Erythroblast (primary cell): ENCODE results near the gene BIRC6.

Experiments
- GATA1 ChIP-seq: IDR thresholded peaks from 2 replicates; pipeline ENCODE4 v1.6.1; 2011; ENCODE audit warnings: low read depth, mild to moderate bottlenecking, control low read depth, low read length, moderate library complexity
- POLR2A ChIP-seq: IDR thresholded peaks from 2 replicates; pipeline ENCODE4 v1.6.1; 2011; ENCODE audit warnings: mild to moderate bottlenecking, low read length

DNA sequence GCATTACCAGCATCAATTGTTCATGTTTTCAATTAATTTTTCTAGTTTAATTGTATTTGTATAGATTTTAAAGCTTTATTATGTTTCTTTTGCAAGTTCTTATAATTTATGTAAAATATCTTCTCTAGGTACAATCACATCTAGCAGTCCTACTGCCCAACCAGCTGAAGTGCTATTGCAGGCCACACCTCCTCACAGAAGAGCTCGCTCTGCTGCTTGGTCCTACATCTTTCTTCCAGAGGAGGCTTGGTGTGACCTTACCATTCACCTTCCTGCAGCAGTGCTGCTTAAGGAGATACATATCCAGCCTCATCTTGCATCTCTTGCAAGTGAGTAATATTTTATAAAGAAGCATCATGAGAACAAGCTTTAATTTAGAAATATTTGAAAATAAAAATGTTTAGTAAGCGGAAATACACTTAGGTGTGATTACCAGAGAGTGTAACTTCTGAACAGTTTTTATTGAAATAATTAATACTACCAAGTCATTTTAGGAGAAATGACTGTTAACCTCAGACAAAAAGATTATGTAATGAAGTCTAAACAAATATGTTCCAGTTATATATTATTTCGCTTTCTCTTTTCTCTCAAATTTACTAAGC lies 148.2 kb downstream of the BIRC6 start:
- TF ChIP-seq POLR2A (no peak), GATA1 (no peak)
